ENCODE measurements around the gene CHRDL1.

DNA sequence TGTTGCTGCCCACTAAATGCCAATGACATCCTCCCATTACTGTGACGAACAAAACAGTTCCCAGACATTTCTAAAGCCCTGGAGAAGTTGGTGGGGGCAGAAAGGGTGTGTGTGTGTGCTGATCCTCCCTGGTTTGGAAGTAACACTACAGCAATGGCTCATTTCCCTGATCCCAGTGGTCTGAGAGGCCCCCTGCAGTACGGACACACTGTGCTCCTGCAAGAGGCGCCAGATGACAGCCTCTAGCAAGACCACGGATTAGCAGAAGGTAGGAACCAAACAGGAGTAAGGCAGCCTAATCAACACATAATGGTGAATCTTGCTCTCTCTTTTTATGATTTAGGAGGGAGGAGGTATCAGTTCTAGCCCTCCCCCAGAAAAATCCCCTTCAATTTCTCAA lies 49.6 kb downstream of the CHRDL1 start:
- TF ChIP-seq, protein P1, sequence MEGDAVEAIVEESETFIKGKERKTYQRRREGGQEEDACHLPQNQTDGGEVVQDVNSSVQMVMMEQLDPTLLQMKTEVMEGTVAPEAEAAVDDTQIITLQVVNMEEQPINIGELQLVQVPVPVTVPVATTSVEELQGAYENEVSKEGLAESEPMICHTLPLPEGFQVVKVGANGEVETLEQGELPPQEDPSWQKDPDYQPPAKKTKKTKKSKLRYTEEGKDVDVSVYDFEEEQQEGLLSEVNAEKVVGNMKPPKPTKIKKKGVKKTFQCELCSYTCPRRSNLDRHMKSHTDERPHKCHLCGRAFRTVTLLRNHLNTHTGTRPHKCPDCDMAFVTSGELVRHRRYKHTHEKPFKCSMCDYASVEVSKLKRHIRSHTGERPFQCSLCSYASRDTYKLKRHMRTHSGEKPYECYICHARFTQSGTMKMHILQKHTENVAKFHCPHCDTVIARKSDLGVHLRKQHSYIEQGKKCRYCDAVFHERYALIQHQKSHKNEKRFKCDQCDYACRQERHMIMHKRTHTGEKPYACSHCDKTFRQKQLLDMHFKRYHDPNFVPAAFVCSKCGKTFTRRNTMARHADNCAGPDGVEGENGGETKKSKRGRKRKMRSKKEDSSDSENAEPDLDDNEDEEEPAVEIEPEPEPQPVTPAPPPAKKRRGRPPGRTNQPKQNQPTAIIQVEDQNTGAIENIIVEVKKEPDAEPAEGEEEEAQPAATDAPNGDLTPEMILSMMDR (IDR thresholded peaks at IDR 0.05; ENCODE audit: insufficient read depth, low read depth, low read length): no peak
- no peak for TF ChIP-seq EZH2 (IDR thresholded peaks at IDR 0.05; ENCODE audit: insufficient read depth, low read length)
